ENCODE data around the gene MAN2B1. TPM values are rescaled to one million over a fixed set of nuclear protein-coding genes. Genes with fewer than 3 reads are reported as not detected.
"Not testable (repeated sequence)": the region's sequence is repeated elsewhere in the genome, so short reads cannot be mapped to it uniquely, and the experiment has no call there.

Gene MAN2B1
- total RNA-seq, 1 donor from 2014 or later, result 32.5 TPM

DNA sequence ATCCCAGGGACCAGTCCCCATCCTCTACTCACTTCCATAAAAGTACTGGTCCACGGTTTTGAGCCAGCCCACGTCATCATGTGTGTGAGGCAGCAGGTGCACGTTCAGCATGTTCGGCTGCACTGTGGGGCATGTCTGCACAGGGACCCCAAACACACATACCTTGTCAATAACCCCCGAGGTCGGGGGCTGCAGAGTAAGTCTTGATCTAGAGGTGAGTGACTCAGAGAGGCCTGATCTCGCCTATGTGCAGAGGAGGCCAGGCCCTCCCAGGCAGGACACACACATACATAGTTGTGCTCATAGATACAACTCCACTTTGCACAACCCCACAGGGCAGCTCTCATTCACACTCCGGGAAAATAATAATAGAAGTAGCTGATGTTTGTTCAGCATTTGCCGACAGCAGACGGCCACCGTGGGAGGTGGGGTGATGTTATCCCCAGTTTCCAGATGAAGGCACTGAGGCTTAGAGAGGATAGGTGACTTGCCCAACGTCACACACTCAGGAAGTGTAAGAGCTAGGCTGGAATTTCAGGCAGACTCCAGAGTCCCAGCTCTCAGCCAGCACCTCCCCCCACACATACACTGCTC is 774 bp downstream of the MAN2B1 start:
- intact Hi-C loops (cut with micrococcal nuclease), result no loop called here
- no peak for DNase-seq
- no peak for ATAC-seq

GRCh38 chr19:12665281-12665573 is 1.3 kb downstream of the MAN2B1 start:
- intact Hi-C loops (cut with micrococcal nuclease), result no loop called here
- ATAC-seq, result no peak
- peak; percentile 61 for DNase-seq

DNA sequence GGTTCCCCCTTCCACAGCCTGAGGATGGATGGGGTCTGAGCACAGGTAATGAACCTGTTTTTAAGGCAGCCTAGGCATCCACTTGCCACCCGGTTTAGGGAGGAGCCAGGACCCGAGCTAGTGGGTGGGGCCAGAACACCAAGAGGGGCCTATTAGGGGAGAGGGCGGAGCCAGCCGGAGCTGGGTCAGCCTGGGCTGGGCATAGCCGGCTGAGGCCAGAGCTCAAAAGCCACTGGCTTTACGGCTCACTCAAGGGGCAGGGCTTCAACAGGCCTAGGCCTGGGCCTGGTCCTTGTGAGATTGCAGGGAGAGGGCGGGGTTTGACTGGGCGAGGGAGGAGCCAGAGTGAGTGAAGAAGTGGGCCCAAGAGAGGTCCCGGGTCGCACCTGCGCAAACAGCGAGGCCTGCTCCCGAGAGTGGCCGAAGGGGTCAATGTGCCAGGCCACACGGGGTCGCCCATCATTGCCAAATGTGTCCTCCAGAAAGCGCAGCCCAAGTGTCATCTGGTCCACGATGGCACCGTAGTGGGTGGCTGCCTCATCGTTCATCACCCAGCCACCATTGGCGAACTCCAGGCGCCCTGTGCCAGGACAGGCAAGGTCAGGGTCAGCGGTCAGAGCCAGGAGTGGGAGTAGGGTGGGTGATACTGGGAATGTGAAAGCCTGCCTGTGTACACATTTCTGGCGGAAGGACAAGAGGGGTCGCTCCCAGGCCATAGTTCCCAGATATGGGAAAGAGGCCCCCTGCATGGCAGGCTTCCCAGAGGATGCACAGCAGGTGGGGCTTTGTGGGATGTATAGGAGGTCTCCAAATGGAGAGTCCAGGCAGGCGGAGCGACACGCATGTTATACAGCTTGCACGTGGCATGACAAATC is 1.9 kb downstream of the MAN2B1 start:
- DNase-seq, result no peak
- ATAC-seq, result no peak
- intact Hi-C loops (cut with micrococcal nuclease), result no loop called here

DNA sequence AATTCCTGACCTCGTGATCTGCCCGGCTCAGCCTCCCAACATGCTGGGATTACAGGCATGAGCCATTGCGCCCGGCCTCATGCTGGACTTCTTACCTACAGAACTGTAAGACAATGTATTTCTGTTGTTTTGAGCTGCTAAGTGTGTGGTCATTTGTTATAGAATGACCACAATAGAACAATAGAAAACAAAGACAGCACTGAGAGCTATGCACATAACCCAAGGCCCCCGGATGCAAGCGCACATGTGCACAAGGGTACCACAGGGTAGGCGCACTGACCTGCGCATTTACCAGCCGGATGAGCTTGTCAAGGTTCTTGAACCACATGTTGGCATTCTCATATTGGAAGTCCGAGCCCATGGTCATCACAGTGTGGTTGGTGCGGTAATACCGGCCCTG is 5.6 kb downstream of the MAN2B1 start:
- ATAC-seq, result no peak
- intact Hi-C loops (cut with micrococcal nuclease), result no loop called here
- no peak for DNase-seq

DNA sequence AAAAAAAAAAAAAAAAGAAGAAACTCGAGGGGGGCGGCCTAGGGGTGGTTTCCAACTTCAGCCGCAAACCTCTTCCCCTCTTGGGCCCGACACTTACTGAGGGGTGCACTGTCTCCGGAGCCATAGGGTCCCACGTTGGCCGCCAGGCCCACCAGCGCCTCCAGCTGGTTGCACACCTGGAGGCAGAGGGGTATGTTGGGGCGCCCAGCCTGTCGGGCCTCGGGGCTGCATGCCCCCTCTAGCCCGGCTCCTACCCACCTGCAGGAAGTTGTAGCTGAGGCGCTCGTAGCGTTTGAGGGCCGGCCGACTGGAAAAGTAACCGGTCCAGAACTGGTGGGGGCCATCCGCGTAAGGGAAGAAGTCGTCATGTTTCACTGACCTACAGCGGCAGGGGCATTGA is 8.6 kb downstream of the MAN2B1 start:
- no peak for ATAC-seq
- intact Hi-C loops (cut with micrococcal nuclease), result no loop called here
- DNase-seq, result no peak

DNA sequence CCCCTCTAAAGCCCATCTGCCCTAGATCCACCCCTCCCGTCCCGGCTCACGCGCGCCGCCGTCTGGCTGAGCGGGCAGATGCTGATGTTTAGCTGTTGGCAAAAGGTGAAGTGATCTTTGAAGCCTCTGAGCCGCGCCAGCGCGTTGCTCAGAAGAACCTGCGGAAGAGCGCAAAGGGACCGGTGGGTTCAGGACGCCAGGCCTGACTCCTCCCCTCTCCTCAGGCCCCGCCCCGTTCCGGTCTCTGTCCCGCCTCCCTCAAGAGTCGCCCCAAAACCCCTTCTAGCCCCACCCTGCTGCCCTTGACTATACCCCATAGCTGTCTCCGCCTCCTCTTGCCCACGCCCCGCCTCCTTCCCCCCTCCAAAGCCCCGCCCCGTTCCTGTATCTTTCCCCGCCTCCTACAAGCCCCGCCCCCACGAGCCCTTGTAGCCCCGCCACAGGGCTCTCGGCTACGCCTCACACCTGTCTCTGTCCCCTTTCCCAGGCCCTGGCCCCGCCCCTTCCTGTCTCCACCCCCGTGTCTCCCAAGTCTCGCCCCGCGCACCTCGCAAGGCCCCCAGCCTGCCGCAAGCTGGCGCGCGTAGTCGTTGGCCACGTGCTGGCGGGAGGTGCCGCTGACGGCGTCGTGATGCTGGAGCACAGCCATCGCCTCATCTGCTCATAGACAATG is 9.5 kb downstream of the MAN2B1 start:
- DNase-seq (no peak), ATAC-seq (no peak)
- intact Hi-C loops (cut with micrococcal nuclease), result no loop called here

GRCh38 chr19:12655546-12655945 is 11.0 kb downstream of the MAN2B1 start:
- DNase-seq (peak; percentile 15), ATAC-seq (no peak)
- intact Hi-C loops (cut with micrococcal nuclease), result no loop called here

DNA sequence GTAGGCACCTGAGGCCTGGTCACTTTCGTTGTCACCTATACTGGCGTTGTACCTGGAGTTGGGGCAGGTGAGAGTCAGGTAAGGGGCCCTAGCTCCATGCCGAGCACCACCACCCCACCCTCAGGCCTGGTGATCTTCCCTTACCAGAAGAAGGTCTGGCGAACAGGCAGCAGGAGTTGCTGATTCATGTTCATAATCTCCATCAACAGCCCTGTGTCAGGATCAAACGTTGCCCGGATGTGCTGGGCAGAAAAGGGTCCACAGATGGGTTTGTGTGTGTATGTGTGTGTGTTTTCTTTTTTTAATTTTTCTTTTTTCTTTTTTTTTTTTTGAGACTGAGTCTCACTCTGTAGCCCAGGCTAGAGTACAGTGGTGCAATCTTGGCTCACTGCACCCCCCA is 14.3 kb downstream of the MAN2B1 start:
- intact Hi-C loops (cut with micrococcal nuclease), result no loop called here
- DNase-seq (peak; percentile 8), ATAC-seq (no peak)

DNA sequence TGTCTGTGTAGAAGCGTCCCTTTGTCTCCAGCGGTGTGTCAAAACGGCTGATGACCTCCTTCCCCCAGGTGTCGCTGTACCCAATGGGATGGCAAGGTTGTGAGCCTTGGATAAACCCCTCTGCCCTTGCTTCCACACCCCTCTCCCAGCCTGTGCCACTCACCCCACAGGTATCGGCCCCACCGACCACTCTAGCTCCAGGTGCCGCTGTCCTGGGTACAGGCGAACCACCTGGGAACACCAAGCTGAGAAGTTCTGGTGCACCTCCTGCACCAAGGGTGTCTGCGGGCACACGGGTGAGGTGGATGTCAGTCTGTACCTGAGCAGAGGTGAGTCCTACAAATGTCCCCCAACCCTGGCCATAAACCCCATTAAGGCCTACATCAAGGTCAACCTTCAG is 16.6 kb downstream of the MAN2B1 start:
- no peak for ATAC-seq
- intact Hi-C loops (cut with micrococcal nuclease), result no loop called here

GRCh38 chr19:12648088-12648487 is 18.5 kb downstream of the MAN2B1 start:
- ATAC-seq, result peak; percentile 71
- intact Hi-C loops (cut with micrococcal nuclease), result no loop called here

More for the DNA sequence above, 16.6 kb downstream of the MAN2B1 start:
- peak; percentile 11 for DNase-seq

GRCh38 chr19:12647490-12648071 is 19.0 kb downstream of the MAN2B1 start:
- DNase-seq, result peak; percentile 66
- ATAC-seq, result peak; percentile 88
- intact Hi-C loops (cut with micrococcal nuclease), result no loop called here

More at GRCh38 chr19:12648088-12648487, 18.5 kb downstream of the MAN2B1 start:
- DNase-seq, result peak; percentile 44

DNA sequence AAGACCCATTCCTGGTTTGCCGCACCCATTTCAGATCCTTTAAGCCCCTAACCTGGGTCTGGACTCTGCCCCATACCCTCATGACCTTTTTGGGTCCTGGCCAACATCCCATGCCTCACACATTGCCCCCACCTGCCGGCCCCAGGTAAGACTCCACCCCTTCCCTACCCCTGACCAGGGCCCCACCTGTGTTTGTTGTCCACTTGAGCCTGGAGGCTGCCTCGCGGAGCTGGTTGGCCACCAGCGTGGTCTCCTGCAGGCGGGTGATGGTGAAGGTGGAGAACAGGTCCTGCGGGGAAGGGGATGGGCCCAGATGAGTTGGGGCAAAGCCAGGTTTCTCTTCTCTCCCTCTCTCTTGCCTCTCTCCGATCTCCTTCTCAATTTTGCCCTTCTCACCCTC is 19.5 kb downstream of the MAN2B1 start:
- intact Hi-C loops (cut with micrococcal nuclease), result no loop called here
- ATAC-seq (no peak), DNase-seq (no peak)

DNA sequence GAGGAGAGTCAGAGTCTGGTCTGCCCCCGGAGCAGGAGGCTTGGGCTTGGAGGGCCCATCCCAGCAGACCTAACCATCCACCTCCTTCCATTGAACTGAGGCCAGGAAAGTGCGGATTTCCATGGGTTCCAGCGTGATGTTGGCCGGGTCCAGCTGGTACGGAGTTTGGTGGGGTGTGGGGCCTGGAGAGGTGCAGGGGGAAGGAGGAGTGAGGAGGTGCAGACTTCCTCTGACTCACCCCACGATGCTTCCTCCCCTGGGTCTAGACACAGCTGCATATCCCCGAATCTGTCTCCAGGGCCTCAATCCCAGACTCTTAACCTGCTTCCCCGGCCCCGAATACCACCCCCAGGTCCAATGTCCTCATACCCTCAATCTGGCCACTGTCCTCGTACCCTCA is 20.0 kb downstream of the MAN2B1 start:
- intact Hi-C loops (cut with micrococcal nuclease), result no loop called here
- DNase-seq, result no peak
- no peak for ATAC-seq

DNA sequence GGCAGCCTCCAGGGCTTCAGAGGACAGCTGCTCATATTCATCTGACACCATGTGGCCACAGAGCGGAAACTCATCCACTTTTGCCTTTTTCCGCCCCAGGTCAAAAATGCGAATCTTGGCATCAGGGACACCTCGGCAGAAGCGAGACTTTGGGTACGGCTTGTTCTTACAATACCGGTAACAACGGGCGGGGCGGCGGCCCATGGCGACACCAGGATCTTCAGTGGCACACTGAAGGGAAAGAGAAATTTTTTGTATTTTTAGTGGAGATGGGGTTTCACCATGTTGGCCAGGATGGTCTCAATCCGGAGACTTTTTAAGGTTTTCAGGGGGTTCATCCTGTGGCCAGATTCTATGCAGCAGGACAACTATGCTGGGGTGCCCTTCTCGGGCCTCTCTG is 22.8 kb downstream of the MAN2B1 start:
- ATAC-seq; intact Hi-C loops (cut with micrococcal nuclease): not testable (repeated sequence)
- DNase-seq, result peak; percentile 5

- ATAC-seq, result no peak
- intact Hi-C loops (cut with micrococcal nuclease), result no loop called here
- DNase-seq, result peak; percentile 15
Observed at GRCh38 chr19:12642506-12642905, 24.0 kb downstream of the MAN2B1 start.

GRCh38 chr19:12641456-12641855 is 25.1 kb downstream of the MAN2B1 start:
- no peak for DNase-seq
- ATAC-seq, result no peak

DNA sequence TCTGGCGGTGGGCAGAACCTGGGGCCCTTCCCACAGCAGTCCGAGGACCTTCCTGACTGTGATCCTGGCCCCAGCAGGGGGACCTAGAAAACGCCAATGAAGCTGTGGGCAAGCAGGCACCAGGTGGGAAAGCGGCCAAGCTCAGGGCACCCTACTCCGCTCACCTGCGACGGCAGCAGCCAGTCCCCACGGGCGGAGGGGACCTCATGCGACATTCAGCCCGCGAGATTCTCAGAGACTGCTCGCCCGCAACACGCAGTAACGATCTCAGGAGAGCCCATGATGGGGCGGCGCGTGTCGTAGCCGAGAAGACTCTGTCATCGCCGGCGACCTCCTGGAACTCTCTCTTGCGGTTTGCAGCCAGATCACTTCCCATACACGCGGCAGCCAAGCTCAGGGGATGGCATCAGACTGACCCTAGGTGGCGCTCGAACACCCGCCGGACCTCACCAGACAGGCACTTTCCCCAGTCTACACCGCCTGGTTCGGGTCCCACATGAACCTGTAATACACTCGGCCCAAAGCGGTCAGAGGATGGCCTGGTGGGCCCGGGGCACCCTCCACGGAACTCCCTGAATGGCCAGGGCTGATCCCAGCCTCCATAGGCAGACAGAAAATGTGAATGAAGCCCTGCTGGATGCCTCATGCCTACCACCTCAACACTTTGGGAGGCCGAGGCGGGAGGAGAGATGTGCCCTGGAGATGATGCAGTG is 26.5 kb downstream of the MAN2B1 start:
- DNase-seq (peak; percentile 88), ATAC-seq (peak; percentile 92)
- intact Hi-C loops (cut with micrococcal nuclease), result no loop called here

More at GRCh38 chr19:12641456-12641855, 25.1 kb downstream of the MAN2B1 start:
- intact Hi-C loops (cut with micrococcal nuclease), result no loop called here

GRCh38 chr19:12638611-12639182 is 27.8 kb downstream of the MAN2B1 start:
- no peak for ATAC-seq
- peak; percentile 14 for DNase-seq
- intact Hi-C loops (cut with micrococcal nuclease), result no loop called here

GRCh38 chr19:12636631-12637030 is 29.9 kb downstream of the MAN2B1 start:
- DNase-seq (peak; percentile 9), ATAC-seq (no peak)
- intact Hi-C loops (cut with micrococcal nuclease), result no loop called here
